H1 (cell line): Measurements from ENCODE around the gene TAF8. TPM values are rescaled to one million over a fixed set of nuclear protein-coding genes. Genes with fewer than 3 reads are reported as not detected.

ENCODE experiments used
- ATF3 ChIP-seq: IDR thresholded peaks from 2 replicates; pipeline ENCODE4 v1.6.1; 2011; ENCODE audit warnings: low read depth, mild to moderate bottlenecking, low read length; ENCODE audit not compliant: insufficient read depth
- CHD1 ChIP-seq: IDR thresholded peaks from 2 replicates; pipeline ENCODE4 v1.6.1; 2012; ENCODE audit warnings: low read depth, low read length, improper control_type of control experiment
- CHD7 ChIP-seq: fragments of 300-600 bp; sonication (generic); IDR thresholded peaks from 2 replicates; pipeline ENCODE4 v1.7.1; 2012; ENCODE audit warnings: low read length, moderate library complexity, mild to moderate bottlenecking, inconsistent platforms; ENCODE audit not compliant: insufficient replicate concordance
- JUN ChIP-seq: IDR thresholded peaks from 2 replicates; pipeline ENCODE4 v1.6.1; 2011; ENCODE audit warnings: low read depth, mild to moderate bottlenecking, improper control_type of control experiment, low read length
- POLR2AphosphoS5 ChIP-seq: IDR thresholded peaks from 2 replicates; pipeline ENCODE4 v1.6.1; 2011; ENCODE audit warnings: low read depth, low read length
- TBP ChIP-seq: IDR thresholded peaks from 2 replicates; pipeline ENCODE4 v1.6.1; 2011; ENCODE audit warnings: low read depth, low read length, improper control_type of control experiment
- USF2 ChIP-seq: IDR thresholded peaks from 2 replicates; pipeline ENCODE4 v1.6.1; 2011; ENCODE audit warnings: low read length, improper control_type of control experiment
- polyA plus RNA-seq, 7 experiments: library from polyadenylated mRNA; depleted of rRNA in 3 of 7; stranded (reverse) in 5 of 7; unstranded in 2 of 7; fragments of >200 nt in 5 of 7; fragments of 200-250 nt in 2 of 7; gene quantifications; 1 replicate in 5 of 7; 2 replicates in 1 of 7; 4 replicates in 1 of 7; pipeline versions ENCODE4 v1.2.1 to v1.2.3, GENCODE V29; 2011 to 2013; ENCODE audit warnings: missing spikeins in 2 of 7, mixed read lengths in 2 of 7
- total RNA-seq: library from RNA; stranded (reverse); fragmentation: NEBNext Ultra II Directional; extraction: Animal tissue kit (Norgen Biotek cat#: 25700); gene quantifications from 2 replicates; pipeline ENCODE4 v1.2.1, GENCODE V29; 2021

The TAF8 gene
- total and polyA plus RNA-seq, 2 of the 8 experiments (the other 6 are each of a cell fraction or from before 2014, with no cell fraction given), result 32.2 to 34.0 TPM

DNA sequence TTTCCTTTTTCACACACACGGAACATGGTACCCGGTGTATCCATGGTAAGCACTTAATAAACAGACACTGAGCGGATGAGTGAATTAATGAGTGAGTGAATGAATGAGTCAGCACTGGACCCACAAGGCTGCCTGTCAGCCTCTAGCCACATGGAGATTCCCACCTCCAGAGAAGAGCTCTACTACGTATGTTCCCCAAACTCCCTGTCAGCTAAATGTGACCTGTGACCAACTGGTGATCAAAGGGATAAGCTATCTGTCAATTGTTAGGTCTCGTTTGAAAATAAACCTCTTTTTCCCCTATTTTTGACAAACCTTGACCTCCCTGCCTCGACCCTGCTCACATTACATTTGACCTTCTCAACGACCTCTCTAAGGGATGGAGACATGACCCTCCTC, 24.5 kb upstream of the TAF8 start (continued):
- no peak for TF ChIP-seq CHD7
- no peak for TF ChIP-seq JUN
- no peak for TF ChIP-seq CHD1
- no peak for TF ChIP-seq POLR2AphosphoS5
- no peak for TF ChIP-seq TBP
- no peak for TF ChIP-seq USF2
- TF ChIP-seq ATF3, result no peak
